Ascending aorta (tissue), 2 donors: ENCODE data around the gene GJA9. TPM values are rescaled to one million over a fixed set of nuclear protein-coding genes. Genes with fewer than 3 reads are reported as not detected.
"Not testable (repeated sequence)": the region's sequence is repeated elsewhere in the genome, so short reads cannot be mapped to it uniquely, and the experiment has no call there.

Source experiments
- DNase-seq, 2 donors: peaks; one replicate each; pipeline ENCODE4 v3.0.0-alpha.2; 2019; ENCODE audit warnings: low spot score in 2 of 2
- H3K27ac ChIP-seq, 2 donors: fragments of 200-600 bp; sonication (generic); one replicate each; pipeline ENCODE4 v1.5.1; 2016 to 2017; ENCODE audit warnings: mild to moderate bottlenecking in 1 of 2
- H3K27me3 ChIP-seq: fragments of 200-600 bp; sonication (generic); one replicate; pipeline ENCODE4 v1.5.1; 2017
- H3K36me3 ChIP-seq, 2 donors: fragments of 200-600 bp; sonication (generic); one replicate each; pipeline ENCODE4 v1.5.1; 2016
- H3K4me1 ChIP-seq, 2 donors: fragments of 200-600 bp; sonication (generic); one replicate each; pipeline ENCODE4 v1.5.1; 2016 to 2017; ENCODE audit warnings: mild to moderate bottlenecking in 1 of 2
- H3K4me3 ChIP-seq, 2 donors: fragments of 200-600 bp; sonication (generic); one replicate each; pipeline ENCODE4 v1.5.1; 2016 to 2017; ENCODE audit warnings: mild to moderate bottlenecking in 1 of 2
- H3K9me3 ChIP-seq, 2 donors: fragments of 200-600 bp; sonication (generic); one replicate each; pipeline ENCODE4 v1.5.1; 2016
- CTCF ChIP-seq, 3 experiments: fragments of 200-600 bp in 2 of 3; fragments of 450-650 bp in 1 of 3; sonication (generic) in 2 of 3; IDR thresholded peaks; one replicate each; pipeline ENCODE4 v1.5.1; 2016 to 2019; ENCODE audit warnings: antibody characterized with exemption in 3 of 3, mild to moderate bottlenecking in 1 of 3, moderate library complexity in 1 of 3
- intact Hi-C: fragments of 100-400 bp; cut with DNase I; formaldehyde crosslinking; loops from one replicate; pipeline ENCODE4 v1.15.1; 2023
- total RNA-seq: library from RNA; depleted of rRNA; stranded (reverse); fragments of >200 nt; gene quantifications from one replicate; pipeline ENCODE4 v1.1.0, GENCODE V29; 2016

The GJA9 gene
- total RNA-seq, 1 donor from 2014 or later: not detected

- Histone ChIP-seq H3K9me3 (no peaks in the 10 kb centered on the region), H3K4me1 (no peaks in the 10 kb centered on the region), H3K27me3 (no peaks in the 10 kb centered on the region), H3K36me3 (no peaks in the 10 kb centered on the region), H3K27ac (no peak overlapping the region), H3K4me3 (no peak overlapping the region)
- intact Hi-C loops: no loop called here
- no peak for TF ChIP-seq CTCF (IDR thresholded peaks at IDR 0.05)
- no peak for DNase-seq
These were observed 37.7 kb upstream of the GJA9 start for GRCh38 chr1:38919130-38919529.

GRCh38 chr1:38918568-38918967 lies 37.2 kb upstream of the GJA9 start:
- Histone ChIP-seq H3K9me3 (no peaks in the 10 kb centered on the region), H3K4me1 (no peaks in the 10 kb centered on the region), H3K36me3 (no peaks in the 10 kb centered on the region), H3K4me3 (no peak overlapping the region), H3K27me3 (no peaks in the 10 kb centered on the region), H3K27ac (no peak overlapping the region)
- no peak for TF ChIP-seq CTCF (IDR thresholded peaks at IDR 0.05)
- intact Hi-C loops: no loop called here
- DNase-seq: no peak

GRCh38 chr1:38917772-38918171 lies 36.4 kb upstream of the GJA9 start:
- Histone ChIP-seq H3K27me3 (no peaks in the 10 kb centered on the region), H3K9me3 (no peaks in the 10 kb centered on the region), H3K4me3 (no peak overlapping the region), H3K36me3 (no peaks in the 10 kb centered on the region), H3K27ac (no peak overlapping the region), H3K4me1 (no peaks in the 10 kb centered on the region)
- no peak for DNase-seq
- intact Hi-C loops: no loop called here
- TF ChIP-seq CTCF (IDR thresholded peaks at IDR 0.05): no peak

- no peak overlapping the region for H3K4me3 ChIP-seq
- no peak for TF ChIP-seq CTCF (IDR thresholded peaks at IDR 0.05)
- no peaks in the 10 kb centered on the region for H3K4me1 ChIP-seq
- H3K27ac ChIP-seq: no peak overlapping the region
- no peaks in the 10 kb centered on the region for H3K27me3 ChIP-seq
- no peaks in the 10 kb centered on the region for H3K9me3 ChIP-seq
- intact Hi-C loops: no loop called here
- no peaks in the 10 kb centered on the region for H3K36me3 ChIP-seq
- no peak for DNase-seq
These were observed 36.0 kb upstream of the GJA9 start for GRCh38 chr1:38917337-38917736.

GRCh38 chr1:38915352-38915948 lies 34.1 kb upstream of the GJA9 start:
- H3K4me3 ChIP-seq: no peak overlapping the region
- intact Hi-C loops: no loop called here
- H3K27me3 ChIP-seq: no peaks in the 10 kb centered on the region
- DNase-seq: no peak
- H3K36me3 ChIP-seq: no peaks in the 10 kb centered on the region
- TF ChIP-seq CTCF (IDR thresholded peaks at IDR 0.05): no peak
- H3K4me1 ChIP-seq: no peaks in the 10 kb centered on the region
- H3K27ac ChIP-seq: no peak overlapping the region
- H3K9me3 ChIP-seq: no peaks in the 10 kb centered on the region

GRCh38 chr1:38914908-38915307 lies 33.5 kb upstream of the GJA9 start:
- H3K9me3 ChIP-seq, H3K4me1 ChIP-seq, DNase-seq, H3K27me3 ChIP-seq, H3K4me3 ChIP-seq, intact Hi-C loops, H3K27ac ChIP-seq, H3K36me3 ChIP-seq: not testable (repeated sequence)
